ENCODE data around the gene ZNF648. TPM values are rescaled to one million over a fixed set of nuclear protein-coding genes. Genes with fewer than 3 reads are reported as not detected.
A peak's percentile ranks its signal among the peaks of the same experiment; 100 is the strongest.

ZNF648 gene
- total RNA-seq, 2 experiments from 2014 or later, result not detected

- ATAC-seq (ENCODE audit: low read depth) (no peak), DNase-seq (no peak)
- POLR2A ChIA-PET, result interaction anchor here (1.0 to 1.9 kb wide), 2 partner anchors 40 to 303 kb away, joined by 3 to 8 read pairs; no protein-coding TSS in a partner anchor
- no peaks in the 10 kb centered on the region for H3K9me3 Mint-ChIP-seq
- H3K36me3 Mint-ChIP-seq, result no peaks in the 10 kb centered on the region
- H3K4me3 Mint-ChIP-seq, result no peak overlapping the region
- no peaks in the 10 kb centered on the region for H3K27me3 Mint-ChIP-seq
- peaks cover 33% of the 10 kb centered on the region for H3K4me1 Mint-ChIP-seq
- H3K27ac Mint-ChIP-seq, result peak overlapping the region; percentile 81
These were observed 25.1 kb upstream of the ZNF648 start for GRCh38 chr1:182086620-182087019.

- Mint-ChIP-seq H3K4me3 (no peak overlapping the region), H3K27ac (no peak overlapping the region), H3K36me3 (no peaks in the 10 kb centered on the region), H3K9me3 (no peaks in the 10 kb centered on the region), H3K4me1 (peaks cover 33% of the 10 kb centered on the region), H3K27me3 (no peaks in the 10 kb centered on the region)
- no peak for ATAC-seq (ENCODE audit: low read depth)
- no peak for DNase-seq
- POLR2A ChIA-PET, result no interaction called here
These were observed 24.6 kb upstream of the ZNF648 start for GRCh38 chr1:182086136-182086535.

GRCh38 chr1:182085726-182086125 lies 24.2 kb upstream of the ZNF648 start:
- Mint-ChIP-seq H3K4me3 (no peak overlapping the region), H3K27ac (no peak overlapping the region), H3K4me1 (peaks cover 33% of the 10 kb centered on the region), H3K27me3 (no peaks in the 10 kb centered on the region), H3K9me3 (no peaks in the 10 kb centered on the region), H3K36me3 (no peaks in the 10 kb centered on the region)
- ATAC-seq (ENCODE audit: low read depth) (no peak), DNase-seq (no peak)
- POLR2A ChIA-PET, result interaction anchor here (1.7 kb wide), 1 partner anchor 311 kb away, joined by 7 read pairs; no protein-coding TSS in a partner anchor

- POLR2A ChIA-PET, result interaction anchor here (0.5 to 1.7 kb wide), 4 partner anchors 59 to 703 kb away, joined by 3 to 7 read pairs (median 4); no protein-coding TSS in a partner anchor
- peak; percentile 83 for ATAC-seq (ENCODE audit: low read depth)
- Mint-ChIP-seq H3K36me3 (no peaks in the 10 kb centered on the region), H3K4me3 (peak overlapping the region; percentile 28), H3K9me3 (no peaks in the 10 kb centered on the region), H3K4me1 (peaks cover 33% of the 10 kb centered on the region), H3K27me3 (no peaks in the 10 kb centered on the region), H3K27ac (peak overlapping the region; percentile 37)
- DNase-seq, result peak; percentile 83
These were observed 23.2 kb upstream of the ZNF648 start for GRCh38 chr1:182084487-182085316.

GRCh38 chr1:182083851-182084486 lies 22.5 kb upstream of the ZNF648 start:
- Mint-ChIP-seq H3K27me3 (no peaks in the 10 kb centered on the region), H3K4me1 (peaks cover 29% of the 10 kb centered on the region), H3K4me3 (no peak overlapping the region), H3K36me3 (no peaks in the 10 kb centered on the region), H3K27ac (no peak overlapping the region), H3K9me3 (no peaks in the 10 kb centered on the region)
- DNase-seq (no peak), ATAC-seq (ENCODE audit: low read depth) (no peak)
- POLR2A ChIA-PET, result interaction anchor here (1.7 kb wide), 1 partner anchor 313 kb away, joined by 7 read pairs; no protein-coding TSS in a partner anchor

GRCh38 chr1:182080955-182081582 lies 19.6 kb upstream of the ZNF648 start:
- Mint-ChIP-seq H3K4me3 (no peak overlapping the region), H3K9me3 (no peaks in the 10 kb centered on the region), H3K27me3 (no peaks in the 10 kb centered on the region), H3K36me3 (no peaks in the 10 kb centered on the region), H3K27ac (no peak overlapping the region), H3K4me1 (peaks cover 10% of the 10 kb centered on the region)
- DNase-seq (no peak), ATAC-seq (ENCODE audit: low read depth) (peak; percentile 40)
- POLR2A ChIA-PET, result interaction anchor here (0.6 to 0.8 kb wide), 2 partner anchors 123 to 165 kb away, joined by 3 read pairs; no protein-coding TSS in a partner anchor

- POLR2A ChIA-PET, result no interaction called here
- Mint-ChIP-seq H3K27ac (no peak overlapping the region), H3K36me3 (no peaks in the 10 kb centered on the region), H3K4me1 (peaks cover 6% of the 10 kb centered on the region), H3K9me3 (no peaks in the 10 kb centered on the region), H3K27me3 (no peaks in the 10 kb centered on the region), H3K4me3 (no peak overlapping the region)
- DNase-seq (no peak), ATAC-seq (ENCODE audit: low read depth) (no peak)
These were observed 18.5 kb upstream of the ZNF648 start for GRCh38 chr1:182080040-182080439.

- Mint-ChIP-seq H3K27ac (no peak overlapping the region), H3K9me3 (no peaks in the 10 kb centered on the region), H3K36me3 (no peaks in the 10 kb centered on the region), H3K27me3 (peaks cover 14% of the 10 kb centered on the region), H3K4me3 (no peak overlapping the region), H3K4me1 (no peaks in the 10 kb centered on the region)
- ATAC-seq (ENCODE audit: low read depth), result no peak
- DNase-seq, result no peak
- POLR2A ChIA-PET, result no interaction called here
These were observed 10.4 kb upstream of the ZNF648 start for GRCh38 chr1:182071924-182072323.

- DNase-seq (peak; percentile 46), ATAC-seq (ENCODE audit: low read depth) (no peak)
- H3K27ac Mint-ChIP-seq, result no peak overlapping the region
- no peaks in the 10 kb centered on the region for H3K36me3 Mint-ChIP-seq
- H3K9me3 Mint-ChIP-seq, result no peaks in the 10 kb centered on the region
- peaks cover 25% of the 10 kb centered on the region for H3K27me3 Mint-ChIP-seq
- H3K4me1 Mint-ChIP-seq, result no peaks in the 10 kb centered on the region
- no peak overlapping the region for H3K4me3 Mint-ChIP-seq
- POLR2A ChIA-PET, result no interaction called here
These were observed 7.5 kb upstream of the ZNF648 start for GRCh38 chr1:182069028-182069466.

GRCh38 chr1:182066934-182067333 lies 5.4 kb upstream of the ZNF648 start:
- H3K27me3 Mint-ChIP-seq, result peaks cover 35% of the 10 kb centered on the region
- no peaks in the 10 kb centered on the region for H3K36me3 Mint-ChIP-seq
- no peak for DNase-seq
- POLR2A ChIA-PET, result no interaction called here
- H3K4me1 Mint-ChIP-seq, result no peaks in the 10 kb centered on the region
- H3K27ac Mint-ChIP-seq, result no peak overlapping the region
- H3K4me3 Mint-ChIP-seq, result no peak overlapping the region
- no peaks in the 10 kb centered on the region for H3K9me3 Mint-ChIP-seq
- ATAC-seq (ENCODE audit: low read depth), result no peak

GRCh38 chr1:182065126-182065845 lies 3.8 kb upstream of the ZNF648 start:
- peaks cover 50% of the 10 kb centered on the region for H3K27me3 Mint-ChIP-seq
- POLR2A ChIA-PET, result no interaction called here
- no peak overlapping the region for H3K27ac Mint-ChIP-seq
- no peaks in the 10 kb centered on the region for H3K9me3 Mint-ChIP-seq
- H3K4me1 Mint-ChIP-seq, result no peaks in the 10 kb centered on the region
- no peak for ATAC-seq (ENCODE audit: low read depth)
- no peak overlapping the region for H3K4me3 Mint-ChIP-seq
- H3K36me3 Mint-ChIP-seq, result no peaks in the 10 kb centered on the region
- no peak for DNase-seq

GRCh38 chr1:182064611-182065010 lies 3.1 kb upstream of the ZNF648 start:
- peaks cover 51% of the 10 kb centered on the region for H3K27me3 Mint-ChIP-seq
- H3K36me3 Mint-ChIP-seq, result no peaks in the 10 kb centered on the region
- POLR2A ChIA-PET, result no interaction called here
- H3K27ac Mint-ChIP-seq, result no peak overlapping the region
- H3K4me1 Mint-ChIP-seq, result no peaks in the 10 kb centered on the region
- DNase-seq (no peak), ATAC-seq (ENCODE audit: low read depth) (no peak)
- no peak overlapping the region for H3K4me3 Mint-ChIP-seq
- H3K9me3 Mint-ChIP-seq, result no peaks in the 10 kb centered on the region

- ATAC-seq (ENCODE audit: low read depth) (no peak), DNase-seq (no peak)
- Mint-ChIP-seq H3K27me3 (peaks cover 60% of the 10 kb centered on the region), H3K27ac (no peak overlapping the region), H3K9me3 (no peaks in the 10 kb centered on the region), H3K4me3 (no peak overlapping the region), H3K36me3 (no peaks in the 10 kb centered on the region), H3K4me1 (peaks cover under 1% of the 10 kb centered on the region)
- POLR2A ChIA-PET, result no interaction called here
These were observed 711 bp upstream of the ZNF648 start for GRCh38 chr1:182062223-182062622.

Data from activated naive CD8-positive, alpha-beta T cell treated with anti-CD3 and anti-CD28 coated beads, Interleukin-2, amount 10 ng/mL, durations not matched to agents 7 days and 5 days (primary cell).